Amniotic epithelial cell (primary cell): ENCODE measurements around the gene UNC45A.

Source experiments
- DNase-seq: peaks from one replicate; pipeline ENCODE4 v3.0.0-alpha.2; 2010; ENCODE audit warnings: low read depth

Gene UNC45A

DNA sequence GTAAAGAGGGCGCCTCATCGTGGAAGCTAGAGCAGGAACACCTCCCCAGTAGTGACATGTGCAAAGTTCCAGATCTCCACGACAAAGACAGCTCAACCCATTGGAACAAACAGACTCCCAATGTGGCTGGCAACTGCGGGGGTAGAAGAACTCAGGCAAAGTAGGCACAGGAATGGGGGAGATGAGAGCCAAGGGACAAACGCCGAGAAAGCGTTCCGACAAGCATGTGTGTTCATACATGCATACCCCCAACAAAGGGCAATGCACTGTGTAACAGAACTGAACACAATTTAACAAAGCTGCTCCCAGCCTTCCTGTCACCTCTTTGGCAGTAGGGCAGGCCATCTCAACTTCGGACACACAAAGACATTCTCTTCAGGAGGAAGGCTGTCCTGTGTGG, 31.2 kb downstream of the UNC45A start:
- DNase-seq = no peak

- DNase-seq = no peak
These were observed 32.1 kb downstream of the UNC45A start for GRCh38 chr15:90967206-90967605.

DNA sequence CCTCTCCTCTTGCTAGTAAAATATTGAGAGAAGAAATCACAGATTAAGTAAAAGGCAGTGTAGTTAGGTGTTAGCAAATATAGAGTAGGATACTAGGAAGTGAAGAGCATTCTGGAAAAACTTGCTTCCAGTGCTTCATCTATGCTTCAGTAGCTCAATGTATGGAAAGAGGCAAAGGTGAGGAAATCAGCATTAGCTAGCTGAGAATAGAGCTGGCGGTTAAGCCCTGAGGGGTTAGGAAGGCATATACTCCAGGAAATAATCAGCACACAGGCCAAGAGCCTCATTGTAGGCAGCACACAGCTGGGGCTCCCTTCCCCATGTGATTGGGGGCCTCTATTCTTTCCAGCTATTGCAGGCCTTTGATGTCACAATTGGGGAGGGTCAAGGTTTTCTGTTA, 33.3 kb downstream of the UNC45A start:
- DNase-seq = no peak

DNA sequence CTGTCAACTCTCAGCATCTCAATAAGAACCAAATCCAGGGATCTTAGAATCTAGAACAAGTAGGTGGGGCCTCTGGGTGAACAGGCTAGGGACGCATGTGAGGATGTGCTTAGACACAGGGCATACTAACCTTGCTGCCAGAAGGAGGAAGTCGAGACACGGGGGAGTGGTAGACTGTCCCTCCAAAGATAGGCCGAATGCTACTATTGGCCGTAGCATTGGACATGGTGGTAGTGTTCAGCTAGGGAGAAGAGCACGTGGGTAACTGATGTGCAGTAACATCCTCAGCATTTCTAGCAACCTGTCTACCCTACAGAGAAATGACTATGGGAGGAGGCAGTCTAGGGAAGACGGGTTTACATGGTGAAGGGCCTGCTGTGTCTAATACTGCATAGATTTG, 35.2 kb downstream of the UNC45A start:
- DNase-seq = no peak

GRCh38 chr15:90972133-90972532, 37.0 kb downstream of the UNC45A start:
- DNase-seq = no peak

- no peak for DNase-seq
These were observed 39.1 kb downstream of the UNC45A start for GRCh38 chr15:90974216-90974615.

- no peak for DNase-seq
These were observed 44.5 kb downstream of the UNC45A start for GRCh38 chr15:90979582-90979981.

- DNase-seq = no peak
These were observed 46.6 kb downstream of the UNC45A start for GRCh38 chr15:90981681-90982080.

DNA sequence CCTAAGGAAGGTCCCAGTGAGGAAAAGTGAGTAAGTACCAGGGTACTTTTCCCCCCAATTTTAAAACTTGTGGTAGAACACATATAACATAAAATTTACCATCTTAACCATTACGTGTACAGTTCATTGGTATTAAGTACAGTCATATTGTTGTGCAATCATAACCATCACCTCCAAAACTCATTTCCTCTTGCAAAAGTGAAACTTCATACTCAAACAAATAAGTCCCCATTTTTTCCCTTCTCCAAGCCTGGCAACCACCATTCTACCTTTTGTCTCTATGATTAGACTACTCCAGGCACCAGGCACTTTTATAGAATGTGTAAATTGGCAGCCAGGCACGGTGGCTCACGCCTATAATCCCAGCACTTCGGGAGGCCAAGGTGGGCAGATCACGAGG, 47.0 kb downstream of the UNC45A start:
- DNase-seq = peak; percentile 75

DNA sequence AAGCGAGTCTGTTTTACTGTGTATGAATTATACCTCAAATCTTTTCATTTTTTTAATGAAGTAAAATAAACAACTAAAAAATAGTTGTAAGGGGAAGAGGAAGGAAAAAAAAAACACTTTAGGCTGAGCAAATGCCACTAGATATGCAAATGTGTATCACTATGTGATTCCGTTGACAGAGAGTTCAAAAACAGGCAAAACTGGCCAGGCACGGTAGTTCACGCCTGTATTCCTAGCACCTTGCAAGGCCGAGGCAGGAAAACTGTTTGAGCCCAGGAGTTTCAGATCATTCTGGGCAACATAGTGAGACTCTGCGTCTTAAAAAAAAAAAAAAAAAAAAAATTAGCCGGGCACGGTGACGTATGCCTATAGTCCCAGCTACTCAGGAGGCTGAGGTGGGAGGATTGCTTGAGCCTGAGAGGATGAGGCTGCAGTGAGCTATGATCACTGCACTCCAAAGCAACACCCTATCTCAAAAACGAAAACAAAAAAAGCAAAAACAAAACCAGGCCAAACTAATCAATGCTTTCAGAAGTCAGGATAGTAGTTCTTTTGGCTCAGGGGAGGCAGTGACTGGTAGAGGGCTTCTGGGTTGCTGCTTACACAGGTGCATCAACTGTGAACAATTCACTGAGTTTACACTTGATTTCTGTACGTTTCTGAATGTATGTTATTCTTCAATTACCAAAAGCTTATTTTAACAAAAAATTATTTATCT, 51.9 kb downstream of the UNC45A start:
- no peak for DNase-seq

- DNase-seq = no peak
These were observed 52.6 kb downstream of the UNC45A start for GRCh38 chr15:90987561-90988141.

DNA sequence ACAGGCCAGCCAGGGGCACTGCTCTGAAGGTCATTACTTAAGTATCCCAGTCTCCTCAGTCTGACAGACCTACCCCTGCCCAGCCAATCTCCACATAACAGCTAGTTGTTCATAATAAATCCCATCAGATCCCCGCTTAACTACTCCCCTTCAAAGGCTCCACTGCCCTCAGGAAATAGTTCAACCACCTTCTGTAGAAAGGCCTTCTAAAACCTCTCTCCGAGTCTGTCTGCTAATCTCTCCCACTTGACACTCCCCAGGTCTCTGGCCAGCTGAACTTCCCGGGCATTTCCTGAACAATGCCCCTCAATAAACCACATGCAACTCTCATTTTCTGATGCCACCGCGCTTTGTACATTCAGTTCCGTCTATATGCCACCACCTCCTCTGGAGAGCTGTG, 53.2 kb downstream of the UNC45A start:
- no peak for DNase-seq

DNA sequence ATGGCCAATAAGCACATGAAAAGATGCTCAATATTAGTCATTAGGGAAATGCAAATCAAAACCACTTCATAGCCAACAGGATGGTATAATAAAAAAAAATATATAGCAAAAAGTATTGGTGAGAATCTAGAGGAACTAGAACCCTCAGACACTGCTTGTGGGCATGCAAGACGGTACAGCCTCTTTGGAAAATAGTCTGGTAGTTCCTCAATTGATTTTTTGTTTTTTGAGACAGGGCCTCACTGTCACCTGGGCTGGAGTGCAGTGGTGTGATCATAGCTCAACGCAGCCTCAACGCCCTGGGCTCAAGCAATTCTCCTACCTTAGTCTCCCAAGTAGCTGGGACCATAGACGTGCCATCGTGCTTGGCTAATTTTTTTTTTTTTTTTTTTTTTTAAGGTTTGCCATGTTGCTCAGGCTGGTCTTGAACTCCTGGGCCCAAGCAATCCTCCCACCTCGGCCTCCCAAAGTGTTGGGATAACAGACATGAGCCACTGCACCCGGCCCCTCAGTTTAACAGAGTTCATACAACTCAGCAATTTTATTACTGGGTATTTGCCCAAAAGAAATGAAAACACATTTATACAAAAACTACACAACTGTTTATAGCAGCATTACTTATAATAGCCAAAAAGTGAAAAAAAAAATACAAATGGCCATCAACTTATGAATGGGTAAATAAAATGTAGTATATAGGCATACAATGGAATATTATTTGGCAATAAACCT, 54.1 kb downstream of the UNC45A start:
- no peak for DNase-seq

GRCh38 chr15:90990446-90990845, 55.4 kb downstream of the UNC45A start:
- no peak for DNase-seq

GRCh38 chr15:90991587-90992285, 56.7 kb downstream of the UNC45A start:
- DNase-seq = no peak

- DNase-seq = no peak
These were observed 59.0 kb downstream of the UNC45A start for GRCh38 chr15:90994059-90994416.

DNA sequence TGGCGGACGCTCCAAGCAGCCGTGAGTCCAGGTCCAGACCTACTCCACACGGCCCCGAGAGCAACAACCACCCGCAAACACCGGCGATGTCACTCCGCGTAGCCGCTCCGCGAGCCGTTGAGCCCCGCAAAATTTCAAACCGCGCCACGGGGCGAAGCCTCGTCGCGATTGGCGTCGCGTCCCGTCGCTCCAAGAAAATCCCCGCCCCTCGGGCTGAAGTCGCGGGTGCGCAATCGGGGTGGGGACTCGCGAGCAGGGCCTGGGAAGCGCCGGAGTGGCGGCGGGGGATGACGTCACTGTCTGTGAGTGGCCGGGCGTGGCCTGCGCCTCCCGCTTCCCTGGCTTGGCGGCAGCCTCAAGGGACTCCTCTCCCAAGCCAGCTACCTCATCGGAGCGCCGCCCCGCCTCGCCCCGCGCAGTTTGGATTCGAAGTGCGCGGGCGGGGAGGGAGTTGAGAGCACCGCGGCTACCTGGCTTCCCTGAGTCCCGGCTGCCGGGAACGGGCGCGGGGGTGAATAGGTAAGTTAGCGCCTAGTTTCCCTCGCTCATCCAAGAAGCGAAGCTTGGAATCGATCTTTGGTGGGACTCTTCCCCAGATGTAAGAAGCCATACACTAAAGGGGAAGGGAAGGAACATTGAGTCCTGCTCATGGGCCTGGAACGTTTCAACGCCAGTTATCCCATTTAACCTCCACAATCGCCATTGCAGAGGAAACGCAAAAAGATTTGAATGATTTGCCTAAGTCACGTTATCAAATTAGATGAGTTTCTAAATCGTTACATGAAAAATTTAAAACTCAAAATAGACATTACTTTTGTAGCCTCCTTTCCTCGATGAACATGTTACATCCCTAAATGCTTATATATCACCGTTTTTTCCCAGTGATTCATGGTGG, 59.6 kb downstream of the UNC45A start, which contains the start of gene PRC1:
Gene PRC1 (minus strand): TSS at position 119 of the 895 bp plus-strand sequence. CDS start 118 bp downstream, at position 1.
- peak; percentile 94 for DNase-seq

DNA sequence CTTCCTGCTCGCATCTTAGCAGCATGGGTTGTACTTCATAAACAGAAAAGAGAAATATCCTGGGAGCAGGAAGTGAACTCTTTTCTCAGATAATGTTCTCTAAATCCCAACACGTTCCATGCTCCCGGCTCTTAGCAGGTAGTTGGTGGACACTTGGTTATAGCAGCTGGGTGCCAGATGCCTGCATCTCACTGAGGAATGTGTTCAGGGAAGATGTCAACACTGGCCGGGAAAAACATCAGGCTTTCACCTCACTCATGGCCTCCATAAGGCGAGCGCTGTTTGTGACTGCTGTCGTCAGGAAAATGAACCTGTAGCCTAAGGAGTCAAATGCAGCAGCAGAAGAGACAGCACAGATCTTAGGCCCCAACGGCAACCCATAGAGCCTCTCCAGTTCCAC, 63.7 kb downstream of the UNC45A start:
- DNase-seq = no peak

DNA sequence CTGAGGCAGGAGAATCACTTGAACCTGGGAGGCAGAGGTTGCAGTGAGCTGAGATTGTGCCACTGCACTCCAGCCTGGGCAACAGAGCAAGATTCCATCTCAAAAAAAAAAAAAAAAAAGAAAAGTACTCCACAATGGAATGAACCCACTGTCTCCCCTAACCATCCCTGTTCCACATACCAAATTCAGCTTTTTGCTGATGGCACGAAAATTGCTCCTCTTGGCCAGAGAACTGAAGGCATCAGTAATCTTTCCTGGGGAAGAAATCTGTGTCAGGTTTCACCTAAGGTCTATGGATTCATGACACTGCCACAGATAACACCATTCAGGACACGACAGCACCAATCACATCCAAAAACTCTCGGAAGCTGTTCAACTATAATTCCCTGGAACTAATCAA, 66.1 kb downstream of the UNC45A start:
- DNase-seq = no peak
